Stimulated activated CD4-positive, alpha-beta T cell treated with anti-CD3 and anti-CD28 coated beads, TNF-alpha, amount 100 ng/mL, for 4 hours (primary cell): ENCODE results near the gene EEF1G.
"Not testable (repeated sequence)": the region's sequence is repeated elsewhere in the genome, so short reads cannot be mapped to it uniquely, and the experiment has no call there.

Experiments
- DNase-seq, 3 experiments: peaks; one replicate each; pipeline ENCODE4 v3.0.0-alpha.2; 2020; ENCODE audit warnings: low read depth in 3 of 3

EEF1G gene

GRCh38 chr11:62555464-62556107 lies 18.1 kb downstream of the EEF1G start:
- DNase-seq = no peak

GRCh38 chr11:62554387-62555167 lies 19.1 kb downstream of the EEF1G start:
- DNase-seq = no peak

GRCh38 chr11:62553839-62554361 lies 19.8 kb downstream of the EEF1G start:
- no peak for DNase-seq

- DNase-seq = no peak
Measured at GRCh38 chr11:62553080-62553838, 20.4 kb downstream of the EEF1G start.

- no peak for DNase-seq
Measured at GRCh38 chr11:62552485-62553079, 21.1 kb downstream of the EEF1G start.

GRCh38 chr11:62550478-62550877 lies 23.2 kb downstream of the EEF1G start:
- DNase-seq = not testable (repeated sequence)

- no peak for DNase-seq
Measured at GRCh38 chr11:62548545-62549335, 25.0 kb downstream of the EEF1G start.

- no peak for DNase-seq
Measured at GRCh38 chr11:62547691-62548281, 25.9 kb downstream of the EEF1G start.

GRCh38 chr11:62546929-62547625 lies 26.6 kb downstream of the EEF1G start:
- DNase-seq = no peak

- no peak for DNase-seq
Measured at GRCh38 chr11:62546244-62546928, 27.3 kb downstream of the EEF1G start, which contains the start of gene AHNAK. AHNAK (minus strand) TSS chr11:62546806; CDS start chr11:62536098, 10,708 bp downstream.

- DNase-seq = peak in 2 of 3 experiments; percentile 61 to 63
Measured at GRCh38 chr11:62545437-62546243, 28.1 kb downstream of the EEF1G start.

GRCh38 chr11:62544581-62545436 lies 28.9 kb downstream of the EEF1G start:
- DNase-seq = no peak

GRCh38 chr11:62543680-62544444 lies 29.8 kb downstream of the EEF1G start:
- DNase-seq = no peak

GRCh38 chr11:62542750-62543567 lies 30.7 kb downstream of the EEF1G start:
- peak in 1 of 3 experiments; percentile 56 for DNase-seq

- no peak for DNase-seq
Measured at GRCh38 chr11:62542111-62542745, 31.5 kb downstream of the EEF1G start.
